Vagina (tissue), 2 donors: ENCODE results near the gene DVL2.

Source experiments
- CTCF ChIP-seq, 3 experiments: fragments of 450-650 bp in 2 of 3; fragments of 200-600 bp in 1 of 3; sonication (generic) in 1 of 3; IDR thresholded peaks; one replicate each; pipeline ENCODE4 v1.5.1; 2017 to 2019; ENCODE audit warnings: antibody characterized with exemption in 3 of 3, mild to moderate bottlenecking in 2 of 3, moderate library complexity in 2 of 3
- POLR2A ChIP-seq, 2 donors: fragments of 450-650 bp; IDR thresholded peaks; one replicate each; pipeline ENCODE4 v1.6.1; 2017; ENCODE audit warnings: antibody characterized with exemption in 2 of 2, mild to moderate bottlenecking in 2 of 2, moderate library complexity in 2 of 2
- POLR2AphosphoS5 ChIP-seq, 2 donors: sonication (generic); formaldehyde crosslinking; IDR thresholded peaks; one replicate each; pipeline ENCODE4 v1.9.0; 2017; ENCODE audit warnings: antibody characterized with exemption in 2 of 2, mild to moderate bottlenecking in 2 of 2, low read depth in 1 of 2; ENCODE audit not compliant: insufficient read depth in 1 of 2

- TF ChIP-seq POLR2A (IDR thresholded peaks at IDR 0.05) (no peak), CTCF (IDR thresholded peaks at IDR 0.05) (no peak), POLR2AphosphoS5 (IDR thresholded peaks at IDR 0.05; ENCODE audit: insufficient read depth in 1 of 2, low read depth in 1 of 2) (no peak)
These were observed 27.0 kb downstream of the DVL2 start for GRCh38 chr17:7207120-7208001.
